HG02610 (cell line): Measurements from ENCODE around the gene BRI3.

Experiments
- ATAC-seq: cut with Tn5 transposase; IDR thresholded peaks from one replicate; pipeline ENCODE4 v1.9.1; 2021; ENCODE audit warnings: mild to moderate bottlenecking, moderate library complexity; ENCODE audit not compliant: unreplicated experiment

The BRI3 gene

DNA sequence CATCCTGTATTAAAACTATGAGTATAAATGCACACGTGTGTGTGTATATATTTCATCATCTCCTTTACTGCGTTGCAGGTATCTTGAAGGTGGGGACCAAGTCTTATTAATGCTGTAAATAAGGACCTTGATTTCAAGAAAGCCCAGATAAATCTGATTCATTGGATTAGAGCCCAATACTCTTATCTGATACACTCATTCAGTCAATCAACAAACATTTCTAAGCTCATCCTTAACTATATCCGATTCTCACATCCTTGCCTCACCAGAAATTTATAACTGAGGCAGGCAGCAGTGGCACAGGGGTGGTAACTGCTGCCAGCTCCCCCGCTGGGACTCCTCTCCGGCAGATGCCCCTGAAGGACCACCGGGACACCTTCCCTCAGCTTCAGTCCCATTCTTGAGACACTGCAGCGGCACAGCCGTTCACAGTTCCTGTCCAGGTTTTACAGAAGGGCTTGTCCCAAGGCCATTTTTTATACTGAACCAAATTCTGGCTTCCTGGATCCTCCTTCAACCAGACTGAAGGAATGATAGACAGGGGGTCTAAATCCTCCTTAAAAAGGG, 54.0 kb downstream of the BRI3 start:
- ATAC-seq = no peak

DNA sequence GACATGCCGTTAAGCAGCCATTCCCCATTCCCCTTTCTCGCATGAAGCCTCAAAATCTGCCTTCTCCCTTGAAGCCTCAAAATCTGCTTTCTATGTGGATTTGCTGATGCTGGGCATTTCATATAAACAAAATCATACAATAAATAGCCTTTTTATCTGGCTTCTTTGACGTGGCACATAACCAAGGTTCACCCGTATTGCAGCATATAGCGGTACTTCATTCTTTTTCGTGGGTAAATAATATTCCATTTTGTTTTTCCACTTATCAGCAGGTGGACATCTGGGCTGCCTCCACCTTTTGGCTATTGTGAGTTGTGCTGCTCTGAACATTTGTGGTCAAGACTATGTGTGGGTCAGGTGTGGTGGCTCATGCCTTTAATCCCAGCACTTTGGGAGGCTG, 57.0 kb downstream of the BRI3 start:
- ATAC-seq = no peak

DNA sequence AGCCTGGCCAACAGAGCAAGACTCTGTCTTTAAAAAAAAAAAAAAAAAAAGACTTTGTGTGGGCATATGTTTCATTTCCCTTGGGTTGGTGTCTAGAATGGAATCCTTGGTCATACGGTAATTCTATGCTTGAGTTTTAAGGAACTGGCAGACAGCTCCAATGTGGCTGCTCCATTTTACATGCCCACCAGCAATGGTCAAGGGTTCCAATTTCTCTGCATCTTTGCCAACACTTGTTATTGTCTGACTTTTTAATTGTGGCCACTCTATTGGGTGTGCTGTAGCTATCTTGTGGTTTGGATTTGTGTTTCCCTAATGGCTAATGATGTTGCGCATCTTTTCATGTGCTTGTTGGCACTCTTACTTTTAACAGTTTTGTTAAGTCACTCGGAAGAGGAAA, 57.6 kb downstream of the BRI3 start:
- no peak for ATAC-seq

DNA sequence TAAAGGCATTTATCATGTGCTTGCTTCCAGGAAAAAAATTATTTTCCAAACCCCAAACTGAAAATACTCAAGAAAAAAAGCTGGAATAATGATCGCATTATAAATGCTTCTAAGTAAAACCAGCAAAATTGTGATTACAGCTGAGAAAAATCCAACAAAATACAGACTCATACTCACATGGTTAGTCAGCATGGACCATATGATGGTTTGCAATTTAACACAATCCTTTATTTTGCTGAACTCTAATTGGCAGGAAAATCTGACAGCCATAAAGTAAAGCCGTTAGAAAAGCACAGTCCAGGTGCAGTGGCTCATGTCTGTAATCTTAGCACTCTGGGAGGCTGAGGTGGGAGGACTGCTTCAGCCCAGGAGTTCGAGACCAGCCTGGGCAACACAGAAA, 59.6 kb downstream of the BRI3 start:
- ATAC-seq = no peak
